Endothelial cell of umbilical vein (primary cell): Measurements from ENCODE around the gene RASAL1. TPM values are rescaled to one million over a fixed set of nuclear protein-coding genes. Genes with fewer than 3 reads are reported as not detected.

Experiments used
- BruUV-seq: library from RNA; stranded (reverse); fragments of 400-500 nt; replicated peaks from 2 replicates; lab custom pipeline; 2021; lab: Mats Ljungman, UMichigan
- CTCF ChIA-PET: fragments of 300-600, 350-600 bp; sonication (Branson Sonifier 250); formaldehyde crosslinking; loops from one replicate; lab custom pipeline; 2021; ENCODE audit warnings: antibody characterized with exemption, inconsistent platforms; lab: Charles Lee
- POLR2A ChIA-PET: fragments of 300-600, 350-600 bp; sonication (Branson Sonifier 250); formaldehyde crosslinking; loops from one replicate; lab custom pipeline; 2021; ENCODE audit warnings: antibody characterized with exemption, inconsistent platforms; lab: Charles Lee
- DNase-seq: peaks from one replicate; pipeline ENCODE4 v3.0.0-alpha.2; 2011; ENCODE audit warnings: low read depth, low spot score
- FAIRE-seq: peaks from 2 replicates; lab custom pipeline; 2011; peaks lifted over from hg19 to GRCh38; lab: Jason Lieb, UNC
- H2AFZ ChIP-seq: 2 replicates; pipeline ENCODE4 v1.6.0; 2012; ENCODE audit warnings: low read depth, low read length, control low read depth, inconsistent platforms
- H3K27ac ChIP-seq: 2 replicates; pipeline ENCODE4 v1.5.1; 2011; ENCODE audit warnings: low read depth, mild to moderate bottlenecking, control low read depth, low read length, moderate library complexity; ENCODE audit not compliant: insufficient read depth
- H3K27me3 ChIP-seq, 2 experiments: 2 replicates each; pipeline versions ENCODE4 v1.6.0 to v1.6.1; 2011; ENCODE audit warnings: low read length in 2 of 2, mixed read lengths in 1 of 2; ENCODE audit not compliant: control insufficient read depth in 2 of 2, insufficient read depth in 2 of 2
- H3K36me3 ChIP-seq, 2 experiments: 2 replicates in 1 of 2; 3 replicates in 1 of 2; pipeline ENCODE4 v1.5.1; 2011; ENCODE audit warnings: low read length in 2 of 2, mild to moderate bottlenecking in 1 of 2, moderate library complexity in 1 of 2; ENCODE audit not compliant: control insufficient read depth in 2 of 2, insufficient read depth in 2 of 2; ENCODE audit errors: extremely low read depth in 1 of 2
- H3K4me1 ChIP-seq: 3 replicates; pipeline ENCODE4 v1.5.1; 2011; ENCODE audit warnings: mild to moderate bottlenecking, low read length; ENCODE audit not compliant: control insufficient read depth, insufficient read depth; ENCODE audit errors: extremely low read depth
- H3K4me2 ChIP-seq: 2 replicates; pipeline ENCODE4 v1.6.1; 2011; ENCODE audit warnings: low read length, control low read depth, mixed read lengths; ENCODE audit not compliant: insufficient read depth
- H3K4me3 ChIP-seq, 3 experiments: fragments of 200-600 bp in 1 of 3; sonication (generic), shearing (Covaris generic) in 1 of 3; replicated peaks in 1 of 3; 2 replicates each; pipeline ENCODE4 v1.5.1; 2011 to 2016; ENCODE audit warnings: control low read depth in 3 of 3, low read length in 3 of 3, mild to moderate bottlenecking in 2 of 3, inconsistent platforms in 1 of 3, low read depth in 1 of 3, moderate library complexity in 1 of 3; ENCODE audit not compliant: insufficient read depth in 1 of 3
- H3K79me2 ChIP-seq: 2 replicates; pipeline ENCODE4 v1.6.0; 2012; ENCODE audit warnings: low read length, inconsistent platforms; ENCODE audit not compliant: control insufficient read depth, insufficient read depth
- H3K9ac ChIP-seq: replicated peaks from 2 replicates; pipeline ENCODE3; 2011; ENCODE audit warnings: low read length, control low read depth; ENCODE audit not compliant: insufficient read depth; ENCODE audit errors: extremely low read depth
- H3K9me1 ChIP-seq: replicated peaks from 3 replicates; pipeline ENCODE4 v1.6.0; 2011; ENCODE audit warnings: mild to moderate bottlenecking, low read length; ENCODE audit not compliant: control insufficient read depth, insufficient read depth; ENCODE audit errors: extremely low read depth
- H3K9me3 ChIP-seq: replicated peaks from 2 replicates; pipeline ENCODE4 v1.5.1; 2012; ENCODE audit warnings: low read length, inconsistent platforms; ENCODE audit not compliant: control insufficient read depth, insufficient read depth
- H4K20me1 ChIP-seq: replicated peaks from 2 replicates; pipeline ENCODE3; 2011; ENCODE audit warnings: mild to moderate bottlenecking, low read length; ENCODE audit not compliant: control insufficient read depth, insufficient read depth; ENCODE audit errors: extremely low read depth
- CTCF ChIP-seq, 2 donors: IDR thresholded peaks; 1 replicate in 1 of 2; 2 replicates in 1 of 2; pipeline ENCODE4 v1.5.1; 2011; ENCODE audit warnings: low read length in 2 of 2, mild to moderate bottlenecking in 2 of 2, moderate library complexity in 2 of 2, control low read depth in 1 of 2, inconsistent platforms in 1 of 2, low read depth in 1 of 2; ENCODE audit not compliant: insufficient read depth in 1 of 2; ENCODE audit errors: extremely low read depth in 1 of 2
- MAX ChIP-seq: IDR thresholded peaks from 2 replicates; pipeline ENCODE4 v1.6.1; 2011; ENCODE audit not compliant: insufficient read depth, insufficient read length
- MYC ChIP-seq: IDR thresholded peaks from one replicate; pipeline ENCODE4 v1.6.1; 2011; ENCODE audit warnings: mild to moderate bottlenecking, low read depth, low read length
- dilution Hi-C: fragments of 300-500 bp; cut with MboI; formaldehyde crosslinking; loops from one replicate; pipeline ENCODE4 v1.15.0; 2019; ENCODE audit warnings: low sequenced_read_pairs; ENCODE audit not compliant: extremely low pct_ligation_motif_present
- intact Hi-C: fragments of 100-400 bp; cut with micrococcal nuclease; formaldehyde crosslinking; loops from one replicate; pipeline ENCODE4 v1.10.0; 2022
- polyA plus RNA-seq, 4 experiments: library from polyadenylated mRNA; depleted of rRNA in 3 of 4; stranded (reverse) in 3 of 4; unstranded in 1 of 4; fragments of >200 nt; gene quantifications; 2 replicates each; pipeline versions ENCODE4 v1.2.1 to v1.2.3, GENCODE V29; 2011 to 2012; ENCODE audit warnings: missing spikeins in 1 of 4
- total RNA-seq: library from RNA; stranded (reverse); gene quantifications from 2 replicates; pipeline ENCODE4 v1.2.3, GENCODE V29; 2021

The RASAL1 gene
- total and polyA plus RNA-seq, 2 donors (not counting 3 experiments of a cell fraction or from before 2014, with no cell fraction given) = not detected

- Histone ChIP-seq H4K20me1 (no peaks in the 10 kb centered on the region), H3K79me2 (no peaks in the 10 kb centered on the region), H3K27ac (no peak overlapping the region), H3K4me1 (no peaks in the 10 kb centered on the region), H3K9ac (no peak overlapping the region), H3K4me3 (no peak overlapping the region), H3K9me1 (no peaks in the 10 kb centered on the region), H2AFZ (no peak overlapping the region), H3K4me2 (no peak overlapping the region), H3K27me3 (no peaks in the 10 kb centered on the region), H3K9me3 (no peaks in the 10 kb centered on the region), H3K36me3 (no peaks in the 10 kb centered on the region)
- TF ChIP-seq CTCF (IDR thresholded peaks at IDR 0.05; ENCODE audit: extremely low read depth in 1 of 2, insufficient read depth in 1 of 2, low read depth in 1 of 2, low read length in 2 of 2) (no peak), MYC (no peak), MAX (no peak)
- BruUV-seq = no TSS peak
- ChIA-PET CTCF (interaction anchor here (0.5 to 1.4 kb wide), 2 partner anchors 40 to 144 kb away, joined by 3 to 5 read pairs; no protein-coding TSS in a partner anchor), POLR2A (interaction anchor here (0.5 kb wide), 1 partner anchor 9 kb away, joined by 3 read pairs; no protein-coding TSS in a partner anchor)
- dilution Hi-C loops (no loop called here), intact Hi-C loops (no loop called here)
- DNase-seq (no peak), FAIRE-seq (no peak)
These were observed 798 bp upstream of the RASAL1 start for GRCh38 chr12:113136128-113136989.
